NT2/D1 (cell line): ENCODE measurements around the gene WNT2B.
"Not testable (repeated sequence)": the region's sequence is repeated elsewhere in the genome, so short reads cannot be mapped to it uniquely, and the experiment has no call there.

Source experiments
- DNase-seq: peaks from one replicate; pipeline ENCODE4 v3.0.0-alpha.2; 2011; ENCODE audit warnings: low read depth, low spot score
- H3K27me3 ChIP-seq: 2 replicates; pipeline ENCODE4 v1.6.0; 2011; ENCODE audit warnings: mild to moderate bottlenecking; ENCODE audit not compliant: insufficient read length, insufficient read depth
- H3K36me3 ChIP-seq: 2 replicates; pipeline ENCODE4 v1.6.1; 2011; ENCODE audit warnings: mild to moderate bottlenecking, low read length, mixed read lengths; ENCODE audit not compliant: insufficient read depth, insufficient read length
- H3K4me1 ChIP-seq: 2 replicates; pipeline ENCODE4 v1.5.1; 2011; ENCODE audit not compliant: insufficient read depth, insufficient read length
- H3K4me3 ChIP-seq: 2 replicates; pipeline ENCODE4 v1.5.1; 2011; ENCODE audit warnings: low read depth; ENCODE audit not compliant: insufficient read length
- H3K9ac ChIP-seq: 2 replicates; pipeline ENCODE4 v1.6.0; 2011; ENCODE audit warnings: low read depth; ENCODE audit not compliant: insufficient read length
- H3K9me3 ChIP-seq: 2 replicates; pipeline ENCODE4 v1.5.1; 2011; ENCODE audit warnings: mild to moderate bottlenecking, low read length; ENCODE audit not compliant: insufficient read depth
- SUZ12 ChIP-seq: IDR thresholded peaks from 2 replicates; pipeline ENCODE4 v1.6.1; 2011; ENCODE audit not compliant: insufficient read length, insufficient read depth; ENCODE audit errors: extremely low read depth
- YY1 ChIP-seq: IDR thresholded peaks from 2 replicates; pipeline ENCODE4 v1.6.1; 2011; ENCODE audit not compliant: insufficient read length, insufficient read depth
- ZNF274 ChIP-seq: IDR thresholded peaks from 2 replicates; pipeline ENCODE4 v1.6.1; 2011; ENCODE audit warnings: mild to moderate bottlenecking, low read depth, low read length

WNT2B gene

DNA sequence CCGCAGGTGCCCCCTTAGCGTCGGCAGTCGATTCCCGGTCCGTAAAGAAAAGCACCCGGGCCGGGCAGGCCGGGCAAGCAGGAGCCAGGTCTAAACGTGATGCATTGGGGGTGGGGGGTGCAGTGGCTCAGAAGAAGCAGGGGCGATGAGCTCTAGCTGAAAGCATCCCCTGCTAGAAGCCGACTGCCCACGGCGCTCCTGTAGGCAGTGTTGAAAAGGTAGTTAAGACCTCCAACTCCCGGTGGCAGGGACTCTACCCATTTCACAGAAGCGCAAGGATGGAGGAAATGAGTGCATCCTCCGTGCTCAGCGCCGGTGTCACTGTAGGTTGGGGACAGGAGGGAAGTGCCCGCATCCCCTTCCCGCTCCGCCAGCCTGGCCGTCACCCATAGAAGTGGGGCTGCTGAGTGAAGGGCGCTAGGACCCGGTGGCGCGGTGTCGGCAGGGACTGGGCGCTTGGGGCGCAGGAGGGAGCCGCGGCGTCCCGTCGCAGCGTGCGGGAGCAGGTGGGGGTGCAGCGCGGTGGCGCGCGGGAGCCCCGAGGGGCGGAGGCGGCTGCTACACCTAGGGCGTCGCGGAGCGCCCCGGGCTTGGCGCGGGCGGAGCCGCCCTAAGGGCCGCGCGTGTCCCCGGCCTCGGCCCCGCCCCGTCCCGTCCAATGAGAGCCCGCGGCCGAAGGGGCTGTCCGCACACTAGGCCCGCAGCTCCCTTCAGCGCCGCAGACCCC lies at the start of gene WNT2B:
Gene WNT2B, plus strand, starts transcription at position 688 of the 727 bp plus-strand sequence. CDS start 298 bp downstream, outside the sequence.
- Histone ChIP-seq H3K4me1 (peaks cover 19% of the 10 kb centered on the region), H3K9me3 (no peaks in the 10 kb centered on the region), H3K36me3 (no peaks in the 10 kb centered on the region), H3K9ac (peak within 1 kb of the TSS; percentile 72), H3K4me3 (peak within 1 kb of the TSS; percentile 75), H3K27me3 (peaks cover 82% of the 10 kb centered on the region)
- DNase-seq = no peak
- TF ChIP-seq SUZ12 (no peak), YY1 (no peak), ZNF274 (no peak)

DNA sequence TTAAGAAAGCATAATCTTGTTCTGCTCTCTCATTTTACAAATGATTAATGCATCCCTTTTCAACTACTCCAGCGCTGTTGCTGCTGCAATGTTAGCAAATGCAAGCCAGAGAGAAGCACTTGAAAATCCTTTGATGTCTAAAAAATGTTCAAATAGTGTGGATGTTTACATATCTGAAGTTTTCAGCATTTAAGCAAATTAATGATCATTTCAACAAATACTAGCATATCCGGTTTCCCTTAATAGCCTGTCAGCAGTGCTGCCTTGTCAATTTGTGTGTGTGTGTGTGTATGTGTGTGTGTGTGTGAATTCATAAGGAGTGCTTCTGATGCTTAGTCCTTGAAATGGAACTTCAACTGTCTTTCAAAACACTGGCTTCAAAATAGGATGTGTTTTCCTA lies 48.1 kb upstream of the WNT2B start:
- Histone ChIP-seq H3K9ac (no peak overlapping the region), H3K9me3 (no peaks in the 10 kb centered on the region), H3K4me3 (no peak overlapping the region), H3K36me3 (peaks cover 49% of the 10 kb centered on the region), H3K27me3 (peaks cover 3% of the 10 kb centered on the region), H3K4me1 (no peaks in the 10 kb centered on the region)
- TF ChIP-seq YY1 (no peak), ZNF274 (no peak)
- DNase-seq = no peak

DNA sequence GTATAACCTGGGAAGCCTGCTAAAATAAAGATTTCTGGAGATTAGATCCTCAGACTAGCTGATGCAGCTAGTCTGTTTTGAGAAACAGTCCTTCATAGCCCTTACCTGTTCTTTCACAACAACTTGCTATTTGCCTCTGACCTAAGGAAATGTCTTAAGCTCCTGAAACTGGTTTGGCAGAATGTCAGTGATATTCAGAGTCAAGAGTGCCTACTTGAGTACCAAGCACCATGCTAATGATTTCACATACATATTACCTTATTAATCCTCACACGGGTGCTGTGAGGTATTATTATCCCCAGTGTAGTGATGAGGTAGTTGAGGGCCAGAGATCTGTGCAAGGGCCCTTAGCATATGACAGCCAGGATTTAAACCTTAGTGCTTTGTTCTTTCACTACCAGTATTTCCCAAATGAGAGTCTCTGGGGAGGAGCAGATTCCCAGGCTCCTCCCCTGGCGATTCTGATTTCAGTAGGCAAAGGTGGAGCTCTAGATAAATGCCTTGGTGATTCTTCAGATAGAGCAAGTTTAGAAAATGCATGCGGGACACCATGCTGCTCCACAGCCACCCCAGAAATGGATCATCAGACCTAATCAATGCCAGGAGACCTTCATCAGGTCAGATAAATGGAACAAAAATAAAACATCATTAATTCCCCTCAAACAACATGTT lies 47.4 kb upstream of the WNT2B start:
- no peak overlapping the region for H3K9ac ChIP-seq
- DNase-seq = no peak
- H3K36me3 ChIP-seq = peaks cover 42% of the 10 kb centered on the region
- no peaks in the 10 kb centered on the region for H3K9me3 ChIP-seq
- no peaks in the 10 kb centered on the region for H3K4me1 ChIP-seq
- TF ChIP-seq SUZ12 (no peak), YY1 (no peak), ZNF274 (no peak)
- H3K4me3 ChIP-seq = no peak overlapping the region
- peaks cover 7% of the 10 kb centered on the region for H3K27me3 ChIP-seq

DNA sequence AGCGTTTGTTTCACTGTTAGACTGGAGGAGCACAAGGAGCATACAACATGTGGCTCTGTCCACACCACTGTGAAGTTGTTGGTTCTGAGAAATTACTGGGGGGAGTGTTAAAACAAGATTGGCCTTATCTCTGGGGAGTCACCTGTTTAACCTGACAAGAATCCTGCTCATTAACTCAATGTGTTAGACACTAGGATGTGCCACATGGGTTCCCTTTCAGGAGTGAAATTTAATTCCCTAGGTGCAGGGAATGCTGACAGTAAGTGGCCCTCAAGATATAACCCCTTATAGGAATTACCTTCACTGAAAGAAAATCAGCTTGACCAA lies 45.8 kb upstream of the WNT2B start:
- DNase-seq = no peak
- Histone ChIP-seq H3K9me3 (no peaks in the 10 kb centered on the region), H3K9ac (no peak overlapping the region), H3K4me3 (no peak overlapping the region), H3K36me3 (peaks cover 26% of the 10 kb centered on the region), H3K27me3 (peaks cover 14% of the 10 kb centered on the region), H3K4me1 (no peaks in the 10 kb centered on the region)
- TF ChIP-seq SUZ12 = no peak
- TF ChIP-seq YY1 = no peak
- no peak for TF ChIP-seq ZNF274

DNA sequence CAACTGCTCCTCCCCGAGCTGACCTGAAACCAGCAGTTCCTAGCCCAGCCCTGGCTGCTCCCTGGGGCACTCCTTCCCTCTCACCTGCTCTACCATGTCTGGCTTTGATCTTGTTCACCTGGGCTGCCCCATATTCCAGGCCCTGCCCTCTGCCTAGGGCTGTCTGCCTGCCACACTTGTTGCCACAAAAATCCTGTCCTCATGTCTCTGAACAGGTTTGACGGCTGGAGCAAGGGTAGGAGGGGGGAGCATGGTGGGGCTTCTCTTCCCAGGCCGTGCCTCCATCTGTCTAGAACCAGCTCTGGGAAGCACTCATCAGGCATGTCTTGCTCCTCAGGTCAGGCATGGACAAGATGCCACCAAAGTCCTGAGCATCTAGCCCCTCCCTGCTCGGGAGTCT lies 44.3 kb upstream of the WNT2B start:
- peaks cover 14% of the 10 kb centered on the region for H3K27me3 ChIP-seq
- H3K36me3 ChIP-seq = peaks cover 13% of the 10 kb centered on the region
- no peaks in the 10 kb centered on the region for H3K4me1 ChIP-seq
- H3K9me3 ChIP-seq = no peaks in the 10 kb centered on the region
- no peak for DNase-seq
- TF ChIP-seq ZNF274 = no peak
- TF ChIP-seq SUZ12 = no peak
- no peak for TF ChIP-seq YY1
- H3K9ac ChIP-seq = no peak overlapping the region
- H3K4me3 ChIP-seq = no peak overlapping the region

DNA sequence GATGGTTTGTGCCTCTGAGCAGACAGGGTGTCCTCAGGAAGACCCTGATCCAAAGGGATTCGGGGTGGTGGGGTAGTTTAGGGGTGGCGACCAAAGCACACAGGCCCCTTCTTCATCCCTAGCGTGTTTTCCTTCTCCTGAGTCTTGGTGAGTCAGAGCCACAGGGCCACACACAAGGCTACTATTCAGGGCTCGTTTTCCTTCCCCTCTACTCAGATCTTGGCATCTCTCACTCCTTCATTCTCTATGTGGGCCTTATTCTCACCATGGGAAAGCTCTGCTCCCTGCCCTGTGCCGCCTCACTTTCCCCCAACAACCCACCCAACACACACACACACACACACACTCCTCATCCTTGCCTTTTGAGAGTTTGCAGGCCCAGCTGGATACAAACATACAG lies 43.6 kb upstream of the WNT2B start:
- no peak for TF ChIP-seq SUZ12
- TF ChIP-seq YY1 = no peak
- no peak for TF ChIP-seq ZNF274
- no peaks in the 10 kb centered on the region for H3K4me1 ChIP-seq
- DNase-seq = no peak

DNA sequence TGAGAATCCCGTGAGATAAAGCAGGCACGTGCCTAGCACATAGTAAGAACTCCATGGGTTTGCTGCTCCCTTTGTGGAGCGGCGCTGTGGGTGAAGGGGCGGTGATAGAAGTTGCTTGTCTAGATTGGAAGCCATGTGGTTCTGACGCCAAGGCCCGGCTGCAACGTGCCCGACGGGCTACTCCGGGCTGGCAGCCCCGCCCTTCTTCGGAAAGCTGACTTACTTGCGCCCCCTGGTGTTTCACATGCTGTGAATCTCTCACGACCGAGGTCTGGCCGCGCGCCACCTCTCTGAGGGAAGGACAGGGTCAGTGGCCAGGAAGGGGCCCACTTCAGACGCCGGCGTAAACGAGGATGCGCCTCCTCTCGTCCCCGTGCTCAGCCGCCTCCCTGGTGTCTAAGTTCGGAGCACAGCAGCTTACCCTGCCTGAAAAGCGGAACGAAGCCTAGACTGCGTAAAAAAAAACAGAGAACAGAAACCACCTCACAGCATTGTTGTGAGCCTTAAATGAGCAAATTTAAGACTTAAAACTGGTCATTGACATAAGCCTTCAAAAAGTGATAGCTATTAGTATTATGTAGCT lies 42.6 kb upstream of the WNT2B start:
- no peaks in the 10 kb centered on the region for H3K9me3 ChIP-seq
- peaks cover 14% of the 10 kb centered on the region for H3K27me3 ChIP-seq
- peaks cover 10% of the 10 kb centered on the region for H3K36me3 ChIP-seq
- H3K9ac ChIP-seq = peak overlapping the region; percentile 39
- TF ChIP-seq SUZ12 (no peak), ZNF274 (no peak)
- no peaks in the 10 kb centered on the region for H3K4me1 ChIP-seq
- DNase-seq = peak; percentile 94
- no peak overlapping the region for H3K4me3 ChIP-seq

More for the DNA sequence above, 43.6 kb upstream of the WNT2B start:
- peaks cover 14% of the 10 kb centered on the region for H3K27me3 ChIP-seq
- no peak overlapping the region for H3K9ac ChIP-seq
- peaks cover 13% of the 10 kb centered on the region for H3K36me3 ChIP-seq
- H3K4me3 ChIP-seq = no peak overlapping the region
- no peaks in the 10 kb centered on the region for H3K9me3 ChIP-seq

DNA sequence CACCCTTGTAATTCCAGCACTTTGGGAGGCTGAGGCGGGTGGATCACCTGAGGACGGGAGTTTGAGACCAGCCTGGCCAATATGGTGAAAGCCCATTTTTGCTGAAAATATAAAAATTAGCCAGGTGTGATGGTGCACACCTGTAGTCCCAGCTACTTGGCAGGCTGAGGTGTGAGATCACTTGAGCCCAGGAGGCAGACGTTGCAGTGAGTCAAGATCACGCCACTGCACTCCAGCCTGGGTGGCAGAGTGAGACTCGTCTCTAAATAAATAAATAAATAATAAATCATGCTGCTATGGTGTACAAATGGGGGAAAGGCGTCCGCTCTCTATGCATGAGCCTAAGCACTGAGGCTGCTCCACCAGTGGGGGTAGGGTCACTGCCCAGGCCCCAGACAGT lies 38.4 kb upstream of the WNT2B start:
- not testable (repeated sequence) for DNase-seq, H3K36me3 ChIP-seq, H3K9ac ChIP-seq, H3K9me3 ChIP-seq, H3K4me3 ChIP-seq, H3K4me1 ChIP-seq
- H3K27me3 ChIP-seq = peaks cover 12% of the 10 kb centered on the region
